IMR-90 (cell line): Measurements from ENCODE around the gene NEURL2. TPM values are rescaled to one million over a fixed set of nuclear protein-coding genes. Genes with fewer than 3 reads are reported as not detected.

Source experiments
- ATAC-seq: fragments of 200-7000 bp; cut with Tn5 transposase; 2 replicates; pipeline ENCODE4 v1.9.1; 2020; ENCODE audit warnings: low read depth, mild to moderate bottlenecking, moderate library complexity
- BruUV-seq: library from RNA; stranded (reverse); fragments of 400-500 nt; replicated peaks from 2 replicates; lab custom pipeline; 2021; lab: Mats Ljungman, UMichigan
- CTCF ChIA-PET: fragments of 300-600 bp; formaldehyde crosslinking; extraction: SDS; loops from one replicate; lab custom pipeline; 2021; ENCODE audit warnings: antibody characterized with exemption; lab: Yijun Ruan, JAX
- POLR2A ChIA-PET: fragments of 300-600 bp; sonication (Branson Sonifier 250); formaldehyde crosslinking; loops from one replicate; lab custom pipeline; 2022; ENCODE audit warnings: antibody characterized with exemption; ENCODE audit not compliant: unreplicated experiment; lab: Charles Lee
- DNase-seq: peaks from one replicate; pipeline ENCODE4 v3.0.0; 2013
- H2AFZ ChIP-seq: replicated peaks from 2 replicates; pipeline ENCODE3; 2013; ENCODE audit warnings: low read length, mild to moderate bottlenecking; ENCODE audit not compliant: poor library complexity
- H2AK5ac ChIP-seq: 2 replicates; pipeline ENCODE4 v1.6.1; 2013; ENCODE audit warnings: low read depth, low read length, inconsistent platforms
- H2AK9ac ChIP-seq: replicated peaks from 2 replicates; pipeline ENCODE3; 2013; ENCODE audit warnings: mild to moderate bottlenecking, low read depth, low read length, moderate library complexity; ENCODE audit not compliant: poor library complexity
- H2BK120ac ChIP-seq: 2 replicates; pipeline ENCODE4 v1.6.1; 2013; ENCODE audit warnings: low read depth, low read length, inconsistent platforms
- H2BK15ac ChIP-seq: 3 replicates; pipeline ENCODE4 v1.6.1; 2013; ENCODE audit warnings: low read depth, low read length, inconsistent platforms
- H2BK20ac ChIP-seq: 2 replicates; pipeline ENCODE4 v1.6.1; 2013; ENCODE audit warnings: low read depth, mild to moderate bottlenecking, inconsistent platforms, low read length, moderate library complexity
- H2BK5ac ChIP-seq: 2 replicates; pipeline ENCODE4 v1.6.1; 2013; ENCODE audit warnings: mild to moderate bottlenecking, low read depth, low read length, inconsistent platforms; ENCODE audit not compliant: poor library complexity, severe bottlenecking
- H3K14ac ChIP-seq: replicated peaks from 2 replicates; pipeline ENCODE4 v1.6.1; 2013; ENCODE audit warnings: low read depth, low read length, inconsistent platforms
- H3K18ac ChIP-seq: 2 replicates; pipeline ENCODE4 v1.6.1; 2013; ENCODE audit warnings: low read depth, low read length, control low read depth
- H3K23ac ChIP-seq: 2 replicates; pipeline ENCODE4 v1.6.1; 2013; ENCODE audit warnings: low read depth, low read length, inconsistent platforms
- H3K27ac ChIP-seq: 2 replicates; pipeline ENCODE4 v1.5.1; 2013; ENCODE audit warnings: mild to moderate bottlenecking, control low read depth, low read length; ENCODE audit not compliant: insufficient read depth
- H3K27me3 ChIP-seq: 2 replicates; pipeline ENCODE4 v1.6.1; 2013; ENCODE audit warnings: low read length; ENCODE audit not compliant: control insufficient read depth, insufficient read depth
- H3K36me3 ChIP-seq: 2 replicates; pipeline ENCODE4 v1.6.1; 2013; ENCODE audit warnings: low read length, mixed read lengths; ENCODE audit not compliant: control insufficient read depth, insufficient read depth
- H3K4ac ChIP-seq: 2 replicates; pipeline ENCODE4 v1.6.1; 2013; ENCODE audit warnings: low read depth, low read length, inconsistent platforms
- H3K4me1 ChIP-seq: 2 replicates; pipeline ENCODE4 v1.6.1; 2013; ENCODE audit warnings: low read length, mixed read lengths; ENCODE audit not compliant: control insufficient read depth, insufficient read depth
- H3K4me2 ChIP-seq: 2 replicates; pipeline ENCODE4 v1.6.1; 2013; ENCODE audit warnings: low read depth, mild to moderate bottlenecking, control low read depth, low read length, moderate library complexity
- H3K4me3 ChIP-seq: 2 replicates; pipeline ENCODE4 v1.5.1; 2013; ENCODE audit warnings: low read depth, mild to moderate bottlenecking, control low read depth, low read length, moderate library complexity; ENCODE audit not compliant: insufficient read depth
- H3K56ac ChIP-seq: 2 replicates; pipeline ENCODE4 v1.6.1; 2013; ENCODE audit warnings: low read length, inconsistent platforms; ENCODE audit not compliant: insufficient read depth; ENCODE audit errors: extremely low read depth
- H3K79me1 ChIP-seq, 2 experiments: 2 replicates each; pipeline ENCODE4 v1.6.1; 2013; ENCODE audit warnings: low read length in 2 of 2, inconsistent platforms in 1 of 2, low read depth in 1 of 2
- H3K9ac ChIP-seq: 2 replicates; pipeline ENCODE4 v1.6.1; 2013; ENCODE audit warnings: low read depth, low read length, control low read depth
- H3K9me1 ChIP-seq: 2 replicates; pipeline ENCODE4 v1.6.1; 2013; ENCODE audit warnings: low read length, inconsistent platforms; ENCODE audit not compliant: insufficient read depth
- H3K9me3 ChIP-seq: 2 replicates; pipeline ENCODE4 v1.6.1; 2013; ENCODE audit warnings: low read length; ENCODE audit not compliant: control insufficient read depth, insufficient read depth
- H4K20me1 ChIP-seq: 2 replicates; pipeline ENCODE4 v1.6.1; 2013; ENCODE audit warnings: low read length, inconsistent platforms; ENCODE audit not compliant: insufficient read depth
- H4K5ac ChIP-seq: 2 replicates; pipeline ENCODE4 v1.6.1; 2013; ENCODE audit warnings: mild to moderate bottlenecking, low read depth, low read length, control low read depth
- H4K8ac ChIP-seq, 2 experiments: 2 replicates each; pipeline ENCODE4 v1.6.1; 2013; ENCODE audit warnings: low read depth in 2 of 2, low read length in 2 of 2, control low read depth in 1 of 2, inconsistent platforms in 1 of 2
- H4K91ac ChIP-seq: 2 replicates; pipeline ENCODE4 v1.6.1; 2013; ENCODE audit warnings: low read depth, low read length, inconsistent platforms; ENCODE audit not compliant: insufficient read depth
- CEBPB ChIP-seq: IDR thresholded peaks from 2 replicates; pipeline ENCODE4 v1.6.1; 2012; ENCODE audit warnings: low read depth, low read length, improper control_type of control experiment
- ELK1 ChIP-seq: fragments of 150-350 bp; IDR thresholded peaks from 2 replicates; pipeline ENCODE4 v1.6.1; 2016; ENCODE audit warnings: low read depth, mild to moderate bottlenecking, low read length, moderate library complexity, borderline replicate concordance
- RCOR1 ChIP-seq: IDR thresholded peaks from 2 replicates; pipeline ENCODE4 v1.6.1; 2012; ENCODE audit warnings: mild to moderate bottlenecking, low read length, improper control_type of control experiment; ENCODE audit not compliant: insufficient replicate concordance
- WGBS, 2 experiments: methylation state at CpG; one replicate each; pipeline versions ENCODE4 v1.1.5 to v1.1.7; 2013; ENCODE audit warnings: missing lambda C conversion rate in 2 of 2; ENCODE audit not compliant: insufficient read length in 1 of 2; ENCODE audit errors: extremely low coverage in 2 of 2; 5-methylcytosine and 5-hydroxymethylcytosine counted together
- dilution Hi-C: fragments of 300-500 bp; cut with HindIII; formaldehyde crosslinking; loops from one replicate; pipeline ENCODE4 v1.14.3; 2018; ENCODE audit warnings: low sequenced_read_pairs; ENCODE audit not compliant: unreplicated experiment
- in situ Hi-C: fragments of 300-500 bp; cut with MboI; formaldehyde crosslinking; loops from 3 replicates; pipeline ENCODE4 v1.14.3; 2019; ENCODE audit warnings: low sequenced_read_pairs, inconsistent platforms, mixed read lengths
- intact Hi-C: fragments of 100-400 bp; cut with micrococcal nuclease; formaldehyde crosslinking; loops from 2 replicates; pipeline ENCODE4 v1.10.0; 2022
- polyA plus RNA-seq, 3 experiments: library from polyadenylated mRNA; depleted of rRNA; stranded (reverse); fragments of >200 nt; gene quantifications; 2 replicates each; pipeline ENCODE4 v1.2.3, GENCODE V29; 2012; ENCODE audit warnings: low replicate concordance in 1 of 3
- total RNA-seq: library from RNA; depleted of rRNA; stranded (reverse); fragments of >200 nt; gene quantifications from 2 replicates; pipeline ENCODE4 v1.2.3, GENCODE V29; 2012

Gene NEURL2
- total and polyA plus RNA-seq, 2 of the 4 experiments (the other 2 are of a cell fraction) = 1.1 to 2.5 TPM

DNA sequence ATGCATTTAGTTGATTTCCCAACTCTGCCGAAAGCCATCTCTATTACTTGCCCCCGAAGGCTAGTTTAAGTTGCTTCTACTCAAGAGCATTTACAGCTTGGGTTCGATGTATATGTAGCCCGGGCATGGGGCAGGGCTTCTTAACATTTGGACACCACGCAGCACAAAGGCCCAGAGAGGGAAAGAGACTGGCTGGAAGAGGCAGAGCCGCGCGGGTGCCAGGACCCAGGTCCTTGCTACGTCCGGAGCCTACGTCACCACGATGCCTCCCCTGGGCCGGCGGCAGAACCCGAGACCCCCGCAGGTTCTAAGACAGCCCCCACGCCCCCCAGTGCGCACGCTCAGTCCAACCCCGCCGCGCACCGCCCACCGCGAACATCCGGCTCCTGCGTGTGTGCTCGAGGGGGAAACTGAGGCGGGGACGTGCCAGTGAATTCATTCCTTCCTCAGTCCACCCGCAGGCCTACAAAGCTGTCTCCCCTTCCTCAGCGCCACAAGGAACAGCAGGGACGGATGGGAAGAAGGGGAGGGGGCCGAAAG lies 43.1 kb upstream of the NEURL2 start:
- Histone ChIP-seq H2BK5ac (peak overlapping the region; percentile 100), H3K79me1 (peaks cover 35 to 70% of the 10 kb centered on the region in 2 experiments), H2BK120ac (peak overlapping the region; percentile 91), H3K36me3 (peaks cover 13% of the 10 kb centered on the region), H3K18ac (peak overlapping the region; percentile 96), H2AFZ (peak overlapping the region; percentile 99), H3K14ac (peak overlapping the region; percentile 99), H2AK9ac (peak overlapping the region; percentile 100), H3K9me1 (0 out of 2 replicates have a peak, but pooled peaks cover 4% of the 10 kb centered on the region), H3K9me3 (no peaks in the 10 kb centered on the region), H2BK20ac (no peak overlapping the region), H2BK15ac (peak overlapping the region; percentile 89; the same call in 1 of the 3 replicates), H4K20me1 (peaks cover 19% of the 10 kb centered on the region), H3K4me3 (peak overlapping the region; percentile 85), H4K91ac (peak overlapping the region; percentile 100), H3K27me3 (no peaks in the 10 kb centered on the region), H3K27ac (peak overlapping the region; percentile 99), H3K4me1 (peaks cover 5% of the 10 kb centered on the region), H3K9ac (peak overlapping the region; percentile 99), H3K56ac (peak overlapping the region; percentile 98), H3K4ac (peak overlapping the region; percentile 100), H3K4me2 (peak overlapping the region; percentile 97), H2AK5ac (peak overlapping the region; percentile 99), H4K8ac (peak overlapping the region; percentile 98 to 100), H4K5ac (peak overlapping the region; percentile 98), H3K23ac (peak overlapping the region; percentile 78)
- no TSS peak for BruUV-seq
- POLR2A ChIA-PET = interaction anchor here (0.9 to 1.2 kb wide), 3 partner anchors 10 to 67 kb away, joined by 3 to 4 read pairs (median 3); no protein-coding TSS in a partner anchor
- CTCF ChIA-PET = interaction anchor here (0.8 to 1.5 kb wide), 2 partner anchors 42 to 135 kb away, joined by 3 to 6 read pairs; no protein-coding TSS in a partner anchor
- DNase-seq (peak; percentile 31), ATAC-seq (peak; percentile 12)
- intact Hi-C loops = loop anchor here (2.0 to 10.0 kb wide), 3 partner anchors 43 to 99 kb away; partner anchors contain the start of genes ACOT8, CTSA, NEURL2 and SNX21
- WGBS, 2 experiments = 0% methylated on average over 2 of the region's 34 CpGs; no CpG with 5 or more reads in 1 of the 2 experiments
- in situ Hi-C loops = no loop called here
- dilution Hi-C loops = no loop called here
- no peak for TF ChIP-seq ELK1
- TF ChIP-seq RCOR1 = no peak
- no peak for TF ChIP-seq CEBPB
